HG02759 (cell line): Measurements from ENCODE around the gene MCCD1.

ENCODE experiments used
- ATAC-seq: cut with Tn5 transposase; IDR thresholded peaks from one replicate; pipeline ENCODE4 v1.9.1; 2021; ENCODE audit warnings: mild to moderate bottlenecking, moderate library complexity; ENCODE audit not compliant: unreplicated experiment

MCCD1 gene

DNA sequence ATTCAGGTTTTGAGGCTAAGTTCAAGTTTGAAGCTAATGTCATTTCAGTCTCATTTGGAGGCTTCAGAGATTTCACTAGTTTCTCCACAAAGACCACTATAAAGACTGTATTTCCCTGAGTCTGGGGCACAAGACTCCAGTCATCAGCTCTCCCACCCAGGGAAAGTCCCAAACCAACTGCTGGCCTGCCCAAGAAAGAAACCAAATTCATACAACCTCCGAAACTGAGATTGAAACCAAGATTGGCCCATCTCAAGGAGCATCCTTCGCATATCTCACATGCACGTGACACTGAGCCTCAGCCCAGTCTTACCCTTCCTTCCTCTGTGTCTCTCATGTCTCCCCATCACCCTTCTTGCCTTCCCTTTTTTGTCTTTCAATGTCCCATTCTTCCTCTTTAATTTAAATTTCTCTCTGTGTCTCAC, 39.8 kb downstream of the MCCD1 start:
- ATAC-seq: peak; percentile 73

DNA sequence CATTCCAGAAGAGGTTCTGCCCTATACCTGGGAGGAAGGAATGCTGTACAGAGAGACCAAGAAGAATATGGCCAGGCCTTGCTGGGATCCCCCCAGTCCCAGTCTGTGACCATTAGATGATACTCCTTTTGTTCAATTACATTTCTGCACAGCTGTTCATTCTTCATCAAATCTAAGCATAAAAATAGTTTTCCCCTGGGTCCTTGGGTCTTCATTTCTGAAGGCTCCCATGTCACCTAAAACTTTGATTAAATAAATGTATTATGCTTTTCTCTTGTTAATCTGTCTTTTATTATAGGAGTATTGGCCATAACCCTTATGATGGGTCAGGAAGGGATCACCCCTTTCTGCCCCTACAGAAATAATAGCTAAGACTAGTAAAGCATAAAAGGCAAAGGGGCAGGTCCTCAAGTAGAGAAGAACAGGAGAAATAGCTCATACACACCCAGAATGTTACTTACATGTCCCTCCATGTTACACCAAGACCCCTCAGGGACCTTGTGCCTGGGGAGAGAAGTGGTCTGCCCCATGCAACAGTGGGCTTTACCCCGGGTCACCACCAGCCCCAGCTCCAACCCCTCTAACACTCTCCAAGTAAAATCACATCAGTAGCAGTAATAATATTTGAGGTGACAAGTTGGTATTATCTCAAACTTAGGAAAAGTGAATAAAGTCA, 41.2 kb downstream of the MCCD1 start:
- no peak for ATAC-seq

DNA sequence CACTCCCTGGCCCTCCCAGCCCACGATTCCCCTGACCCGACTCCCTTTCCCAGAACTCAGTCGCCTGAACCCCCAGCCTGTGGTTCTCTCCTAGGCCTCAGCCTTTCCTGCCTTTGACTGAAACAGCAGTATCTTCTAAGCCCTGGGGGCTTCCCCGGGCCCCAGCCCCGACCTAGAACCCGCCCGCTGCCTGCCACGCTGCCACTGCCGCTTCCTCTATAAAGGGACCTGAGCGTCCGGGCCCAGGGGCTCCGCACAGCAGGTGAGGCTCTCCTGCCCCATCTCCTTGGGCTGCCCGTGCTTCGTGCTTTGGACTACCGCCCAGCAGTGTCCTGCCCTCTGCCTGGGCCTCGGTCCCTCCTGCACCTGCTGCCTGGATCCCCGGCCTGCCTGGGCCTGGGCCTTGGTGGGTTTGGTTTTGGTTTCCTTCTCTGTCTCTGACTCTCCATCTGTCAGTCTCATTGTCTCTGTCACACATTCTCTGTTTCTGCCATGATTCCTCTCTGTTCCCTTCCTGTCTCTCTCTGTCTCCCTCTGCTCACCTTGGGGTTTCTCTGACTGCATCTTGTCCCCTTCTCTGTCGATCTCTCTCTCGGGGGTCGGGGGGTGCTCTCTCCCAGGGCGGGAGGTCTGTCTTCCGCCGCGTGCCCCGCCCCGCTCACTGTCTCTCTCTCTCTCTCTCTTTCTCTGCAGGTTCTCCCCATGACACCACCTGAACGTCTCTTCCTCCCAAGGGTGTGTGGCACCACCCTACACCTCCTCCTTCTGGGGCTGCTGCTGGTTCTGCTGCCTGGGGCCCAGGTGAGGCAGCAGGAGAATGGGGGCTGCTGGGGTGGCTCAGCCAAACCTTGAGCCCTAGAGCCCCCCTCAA, 43.5 kb downstream of the MCCD1 start, which contains the start of gene LTA:
Gene LTA (plus strand): TSS at position 249 of the 871 bp plus-strand sequence. CDS start 454 bp downstream, at position 703.
- ATAC-seq: peak; percentile 30

DNA sequence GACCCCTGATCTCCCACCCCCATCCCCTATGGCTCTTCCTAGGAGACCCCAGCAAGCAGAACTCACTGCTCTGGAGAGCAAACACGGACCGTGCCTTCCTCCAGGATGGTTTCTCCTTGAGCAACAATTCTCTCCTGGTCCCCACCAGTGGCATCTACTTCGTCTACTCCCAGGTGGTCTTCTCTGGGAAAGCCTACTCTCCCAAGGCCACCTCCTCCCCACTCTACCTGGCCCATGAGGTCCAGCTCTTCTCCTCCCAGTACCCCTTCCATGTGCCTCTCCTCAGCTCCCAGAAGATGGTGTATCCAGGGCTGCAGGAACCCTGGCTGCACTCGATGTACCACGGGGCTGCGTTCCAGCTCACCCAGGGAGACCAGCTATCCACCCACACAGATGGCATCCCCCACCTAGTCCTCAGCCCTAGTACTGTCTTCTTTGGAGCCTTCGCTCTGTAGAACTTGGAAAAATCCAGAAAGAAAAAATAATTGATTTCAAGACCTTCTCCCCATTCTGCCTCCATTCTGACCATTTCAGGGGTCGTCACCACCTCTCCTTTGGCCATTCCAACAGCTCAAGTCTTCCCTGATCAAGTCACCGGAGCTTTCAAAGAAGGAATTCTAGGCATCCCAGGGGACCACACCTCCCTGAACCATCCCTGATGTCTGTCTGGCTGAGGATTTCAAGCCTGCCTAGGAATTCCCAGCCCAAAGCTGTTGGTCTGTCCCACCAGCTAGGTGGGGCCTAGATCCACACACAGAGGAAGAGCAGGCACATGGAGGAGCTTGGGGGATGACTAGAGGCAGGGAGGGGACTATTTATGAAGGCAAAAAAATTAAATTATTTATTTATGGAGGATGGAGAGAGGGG, 44.7 kb downstream of the MCCD1 start:
- no peak for ATAC-seq

DNA sequence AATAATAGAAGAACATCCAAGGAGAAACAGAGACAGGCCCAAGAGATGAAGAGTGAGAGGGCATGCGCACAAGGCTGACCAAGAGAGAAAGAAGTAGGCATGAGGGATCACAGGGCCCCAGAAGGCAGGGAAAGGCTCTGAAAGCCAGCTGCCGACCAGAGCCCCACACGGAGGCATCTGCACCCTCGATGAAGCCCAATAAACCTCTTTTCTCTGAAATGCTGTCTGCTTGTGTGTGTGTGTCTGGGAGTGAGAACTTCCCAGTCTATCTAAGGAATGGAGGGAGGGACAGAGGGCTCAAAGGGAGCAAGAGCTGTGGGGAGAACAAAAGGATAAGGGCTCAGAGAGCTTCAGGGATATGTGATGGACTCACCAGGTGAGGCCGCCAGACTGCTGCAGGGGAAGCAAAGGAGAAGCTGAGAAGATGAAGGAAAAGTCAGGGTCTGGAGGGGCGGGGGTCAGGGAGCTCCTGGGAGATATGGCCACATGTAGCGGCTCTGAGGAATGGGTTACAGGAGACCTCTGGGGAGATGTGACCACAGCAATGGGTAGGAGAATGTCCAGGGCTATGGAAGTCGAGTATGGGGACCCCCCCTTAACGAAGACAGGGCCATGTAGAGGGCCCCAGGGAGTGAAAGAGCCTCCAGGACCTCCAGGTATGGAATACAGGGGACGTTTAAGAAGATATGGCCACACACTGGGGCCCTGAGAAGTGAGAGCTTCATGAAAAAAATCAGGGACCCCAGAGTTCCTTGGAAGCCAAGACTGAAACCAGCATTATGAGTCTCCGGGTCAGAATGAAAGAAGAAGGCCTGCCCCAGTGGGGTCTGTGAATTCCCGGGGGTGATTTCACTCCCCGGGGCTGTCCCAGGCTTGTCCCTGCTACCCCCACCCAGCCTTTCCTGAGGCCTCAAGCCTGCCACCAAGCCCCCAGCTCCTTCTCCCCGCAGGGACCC, 45.6 kb downstream of the MCCD1 start:
- ATAC-seq: no peak

DNA sequence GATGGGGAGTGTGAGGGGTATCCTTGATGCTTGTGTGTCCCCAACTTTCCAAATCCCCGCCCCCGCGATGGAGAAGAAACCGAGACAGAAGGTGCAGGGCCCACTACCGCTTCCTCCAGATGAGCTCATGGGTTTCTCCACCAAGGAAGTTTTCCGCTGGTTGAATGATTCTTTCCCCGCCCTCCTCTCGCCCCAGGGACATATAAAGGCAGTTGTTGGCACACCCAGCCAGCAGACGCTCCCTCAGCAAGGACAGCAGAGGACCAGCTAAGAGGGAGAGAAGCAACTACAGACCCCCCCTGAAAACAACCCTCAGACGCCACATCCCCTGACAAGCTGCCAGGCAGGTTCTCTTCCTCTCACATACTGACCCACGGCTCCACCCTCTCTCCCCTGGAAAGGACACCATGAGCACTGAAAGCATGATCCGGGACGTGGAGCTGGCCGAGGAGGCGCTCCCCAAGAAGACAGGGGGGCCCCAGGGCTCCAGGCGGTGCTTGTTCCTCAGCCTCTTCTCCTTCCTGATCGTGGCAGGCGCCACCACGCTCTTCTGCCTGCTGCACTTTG, 46.7 kb downstream of the MCCD1 start, which contains the start of gene TNF:
Gene TNF (plus strand): TSS at position 231 of the 567 bp plus-strand sequence. CDS start 177 bp downstream, at position 408.
- ATAC-seq: no peak

DNA sequence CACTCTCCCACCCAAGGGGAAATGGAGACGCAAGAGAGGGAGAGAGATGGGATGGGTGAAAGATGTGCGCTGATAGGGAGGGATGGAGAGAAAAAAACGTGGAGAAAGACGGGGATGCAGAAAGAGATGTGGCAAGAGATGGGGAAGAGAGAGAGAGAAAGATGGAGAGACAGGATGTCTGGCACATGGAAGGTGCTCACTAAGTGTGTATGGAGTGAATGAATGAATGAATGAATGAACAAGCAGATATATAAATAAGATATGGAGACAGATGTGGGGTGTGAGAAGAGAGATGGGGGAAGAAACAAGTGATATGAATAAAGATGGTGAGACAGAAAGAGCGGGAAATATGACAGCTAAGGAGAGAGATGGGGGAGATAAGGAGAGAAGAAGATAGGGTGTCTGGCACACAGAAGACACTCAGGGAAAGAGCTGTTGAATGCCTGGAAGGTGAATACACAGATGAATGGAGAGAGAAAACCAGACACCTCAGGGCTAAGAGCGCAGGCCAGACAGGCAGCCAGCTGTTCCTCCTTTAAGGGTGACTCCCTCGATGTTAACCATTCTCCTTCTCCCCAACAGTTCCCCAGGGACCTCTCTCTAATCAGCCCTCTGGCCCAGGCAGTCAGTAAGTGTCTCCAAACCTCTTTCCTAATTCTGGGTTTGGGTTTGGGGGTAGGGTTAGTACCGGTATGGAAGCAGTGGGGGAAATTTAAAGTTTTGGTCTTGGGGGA, 47.4 kb downstream of the MCCD1 start:
- ATAC-seq: no peak

DNA sequence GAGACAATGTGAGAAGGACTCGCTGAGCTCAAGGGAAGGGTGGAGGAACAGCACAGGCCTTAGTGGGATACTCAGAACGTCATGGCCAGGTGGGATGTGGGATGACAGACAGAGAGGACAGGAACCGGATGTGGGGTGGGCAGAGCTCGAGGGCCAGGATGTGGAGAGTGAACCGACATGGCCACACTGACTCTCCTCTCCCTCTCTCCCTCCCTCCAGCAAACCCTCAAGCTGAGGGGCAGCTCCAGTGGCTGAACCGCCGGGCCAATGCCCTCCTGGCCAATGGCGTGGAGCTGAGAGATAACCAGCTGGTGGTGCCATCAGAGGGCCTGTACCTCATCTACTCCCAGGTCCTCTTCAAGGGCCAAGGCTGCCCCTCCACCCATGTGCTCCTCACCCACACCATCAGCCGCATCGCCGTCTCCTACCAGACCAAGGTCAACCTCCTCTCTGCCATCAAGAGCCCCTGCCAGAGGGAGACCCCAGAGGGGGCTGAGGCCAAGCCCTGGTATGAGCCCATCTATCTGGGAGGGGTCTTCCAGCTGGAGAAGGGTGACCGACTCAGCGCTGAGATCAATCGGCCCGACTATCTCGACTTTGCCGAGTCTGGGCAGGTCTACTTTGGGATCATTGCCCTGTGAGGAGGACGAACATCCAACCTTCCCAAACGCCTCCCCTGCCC, 48.3 kb downstream of the MCCD1 start:
- ATAC-seq: no peak

DNA sequence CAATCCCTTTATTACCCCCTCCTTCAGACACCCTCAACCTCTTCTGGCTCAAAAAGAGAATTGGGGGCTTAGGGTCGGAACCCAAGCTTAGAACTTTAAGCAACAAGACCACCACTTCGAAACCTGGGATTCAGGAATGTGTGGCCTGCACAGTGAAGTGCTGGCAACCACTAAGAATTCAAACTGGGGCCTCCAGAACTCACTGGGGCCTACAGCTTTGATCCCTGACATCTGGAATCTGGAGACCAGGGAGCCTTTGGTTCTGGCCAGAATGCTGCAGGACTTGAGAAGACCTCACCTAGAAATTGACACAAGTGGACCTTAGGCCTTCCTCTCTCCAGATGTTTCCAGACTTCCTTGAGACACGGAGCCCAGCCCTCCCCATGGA, 48.8 kb downstream of the MCCD1 start:
- ATAC-seq: no peak

DNA sequence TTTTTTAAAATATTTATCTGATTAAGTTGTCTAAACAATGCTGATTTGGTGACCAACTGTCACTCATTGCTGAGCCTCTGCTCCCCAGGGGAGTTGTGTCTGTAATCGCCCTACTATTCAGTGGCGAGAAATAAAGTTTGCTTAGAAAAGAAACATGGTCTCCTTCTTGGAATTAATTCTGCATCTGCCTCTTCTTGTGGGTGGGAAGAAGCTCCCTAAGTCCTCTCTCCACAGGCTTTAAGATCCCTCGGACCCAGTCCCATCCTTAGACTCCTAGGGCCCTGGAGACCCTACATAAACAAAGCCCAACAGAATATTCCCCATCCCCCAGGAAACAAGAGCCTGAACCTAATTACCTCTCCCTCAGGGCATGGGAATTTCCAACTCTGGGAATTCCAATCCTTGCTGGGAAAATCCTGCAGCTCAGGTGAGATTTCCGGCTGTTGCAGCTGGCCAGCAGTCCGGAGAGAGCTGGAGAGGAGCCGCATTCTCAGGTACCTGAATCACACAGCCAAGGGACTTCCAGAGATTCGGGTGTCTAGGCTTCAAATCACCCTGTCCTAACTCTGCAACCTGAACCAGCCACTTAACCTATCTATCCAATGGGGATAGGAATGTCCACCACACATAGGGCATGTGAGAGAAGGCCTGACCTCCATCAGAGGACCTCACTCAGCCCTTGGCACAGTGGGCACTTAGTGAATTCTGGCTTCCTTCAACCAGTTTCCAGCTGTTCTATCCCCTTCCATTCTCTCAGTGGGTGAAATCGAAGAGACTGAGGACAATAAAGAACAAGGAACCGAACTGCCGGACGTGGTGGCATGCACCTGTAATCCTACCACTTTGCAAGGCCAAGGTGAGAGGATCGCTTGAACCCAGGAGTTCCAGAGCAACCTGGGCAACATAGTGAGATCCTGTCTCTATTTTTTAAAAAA, 49.7 kb downstream of the MCCD1 start:
- no peak for ATAC-seq

DNA sequence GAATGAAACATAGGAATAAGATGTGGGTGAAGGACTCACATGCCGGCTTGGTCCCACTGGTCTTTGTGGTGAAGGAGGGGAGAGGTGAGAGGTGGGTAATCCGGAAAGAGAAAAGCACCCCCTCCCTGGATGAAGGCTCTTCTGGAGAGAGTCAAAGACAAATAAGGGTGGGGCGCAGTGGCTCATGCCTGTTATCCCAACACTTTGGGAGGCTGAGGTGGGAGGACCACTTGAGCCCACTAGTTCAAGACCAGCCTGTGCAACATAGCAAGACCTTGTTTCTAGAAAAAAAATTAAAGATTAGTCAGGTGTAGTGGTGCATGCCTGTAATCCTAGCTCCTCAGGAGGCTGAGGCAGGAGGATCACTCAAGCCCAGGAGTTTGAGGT, 50.4 kb downstream of the MCCD1 start:
- ATAC-seq: no peak
